ENCODE measurements around the gene TEP1. TPM values are rescaled to one million over a fixed set of nuclear protein-coding genes. Genes with fewer than 3 reads are reported as not detected.

Gene TEP1
- total and polyA plus RNA-seq, 2 experiments from 2014 or later, result 3.0 to 8.5 TPM

- no peaks in the 10 kb centered on the region; the same call in 2 of the 3 replicates for H3K36me3 Mint-ChIP-seq (ENCODE audit: low read depth)
- H3K27me3 ChIP-seq (ENCODE audit: insufficient read depth), result peaks cover 32% of the 10 kb centered on the region
- H3K79me2 ChIP-seq (replicated peaks; ENCODE audit: insufficient read depth), result no peaks in the 10 kb centered on the region
- no peak overlapping the region for H3K27ac Mint-ChIP-seq
- TF ChIP-seq EZH2phosphoT487 (IDR thresholded peaks at IDR 0.05; ENCODE audit: unreplicated experiment), result no peak
- no peak for TF ChIP-seq EZH2 (IDR thresholded peaks at IDR 0.05; ENCODE audit: low read depth, unreplicated experiment)
- no peak for TF ChIP-seq CREB1 (CRISPR knock-in tag; IDR thresholded peaks at IDR 0.05; ENCODE audit: low read depth)
- no peak for TF ChIP-seq POLR2AphosphoS5 (IDR thresholded peaks at IDR 0.05; ENCODE audit: low read depth)
- TF ChIP-seq STAT1 (IDR thresholded peaks at IDR 0.05; ENCODE audit: unreplicated experiment), result no peak
- no peak for TF ChIP-seq NANOG (IDR thresholded peaks at IDR 0.05; ENCODE audit: borderline replicate concordance)
- TF ChIP-seq JUNB (IDR thresholded peaks at IDR 0.05; ENCODE audit: unreplicated experiment), result no peak
- no peak for TF ChIP-seq ZNF462 (CRISPR knock-in tag; IDR thresholded peaks at IDR 0.05)
- no peak for TF ChIP-seq ZNF331 (CRISPR knock-in tag; IDR thresholded peaks at IDR 0.05; ENCODE audit: low read depth)
- TF ChIP-seq CTCF (conservative IDR thresholded peaks at IDR 0.05; ENCODE audit: low read depth in 2 of 2), result no peak
- TF ChIP-seq ETS1 (IDR thresholded peaks at IDR 0.05), result no peak
- TF ChIP-seq REST (IDR thresholded peaks at IDR 0.05; ENCODE audit: unreplicated experiment), result no peak
- TF ChIP-seq ZNF114 (CRISPR knock-in tag; IDR thresholded peaks at IDR 0.05), result no peak
- peak; percentile 6; the same call in 1 of the 3 replicates for ATAC-seq
- H2AFZ ChIP-seq, result no peak overlapping the region
- H3F3A ChIP-seq (replicated peaks; ENCODE audit: low read depth), result 0 out of 2 replicates have a peak, but pooled peaks cover 3% of the 10 kb centered on the region
- peaks cover 17% of the 10 kb centered on the region for H3K4me1 Mint-ChIP-seq
- no peak overlapping the region for H3K4me2 ChIP-seq
- no peak overlapping the region for H3K4me3 Mint-ChIP-seq
- H3K9me2 ChIP-seq (ENCODE audit: insufficient read depth), result no peaks in the 10 kb centered on the region
- H3K27me3 Mint-ChIP-seq (ENCODE audit: insufficient read depth, low read depth, poor library complexity), result peaks cover 24% of the 10 kb centered on the region
- DNase-seq (ENCODE audit: low spot score), result no peak
- H4K20me1 ChIP-seq (replicated peaks; ENCODE audit: insufficient read depth), result no peaks in the 10 kb centered on the region
- peaks cover 2% of the 10 kb centered on the region; the same call in 1 of the 2 replicates for H3K4me1 ChIP-seq (ENCODE audit: insufficient read depth)
- no peaks in the 10 kb centered on the region; the same call in 2 of the 3 replicates for H3K9me3 Mint-ChIP-seq
- no peaks in the 10 kb centered on the region for H3K36me3 ChIP-seq (ENCODE audit: insufficient read depth)
- H3K27ac ChIP-seq (ENCODE audit: low read depth), result no peak overlapping the region
- H3K4me3 ChIP-seq, result no peak overlapping the region
Observed at GRCh38 chr14:20436363-20436755, 23.1 kb upstream of the TEP1 start.
